WI38 (cell line): Measurements from ENCODE around the gene SUV39H1.

Experiments
- H3K4me3 ChIP-seq: 2 replicates; pipeline ENCODE4 v1.5.1; 2011; ENCODE audit warnings: low read depth, mild to moderate bottlenecking, control low read depth, low read length
- CTCF ChIP-seq: IDR thresholded peaks from 2 replicates; pipeline ENCODE4 v1.5.1; 2012; ENCODE audit warnings: low read depth, mild to moderate bottlenecking, control low read depth, low read length

Gene SUV39H1

GRCh38 chrX:48752498-48752897 lies 56.0 kb downstream of the SUV39H1 start:
- no peak overlapping the region for H3K4me3 ChIP-seq
- TF ChIP-seq CTCF = no peak

DNA sequence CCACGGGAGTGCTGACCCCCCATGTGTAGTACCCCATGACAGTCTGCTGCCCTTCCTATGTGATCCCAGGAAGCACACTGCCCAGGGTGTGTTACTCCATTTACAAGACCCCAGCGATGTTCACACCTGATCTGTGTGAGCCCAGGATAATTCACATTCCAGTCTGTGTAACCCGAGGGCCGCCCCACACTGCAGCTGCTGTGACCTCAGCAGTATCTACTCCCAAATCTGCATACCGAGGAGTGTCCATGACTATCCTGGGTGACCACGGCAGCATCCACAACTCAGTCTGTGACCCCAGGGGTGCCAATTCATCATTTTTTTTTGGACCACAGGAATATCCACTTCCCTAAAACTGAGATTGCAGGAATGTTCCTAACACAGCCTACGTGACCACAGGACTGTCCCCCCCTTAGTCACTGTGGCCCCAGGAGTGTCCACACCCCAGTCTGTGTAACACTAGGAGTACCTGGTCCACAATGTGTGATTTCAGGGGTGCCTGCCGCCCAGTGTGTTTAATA lies 57.2 kb downstream of the SUV39H1 start:
- no peak overlapping the region for H3K4me3 ChIP-seq
- no peak for TF ChIP-seq CTCF

- no peak for TF ChIP-seq CTCF
- H3K4me3 ChIP-seq = no peak overlapping the region
Measured at GRCh38 chrX:48754238-48754637, 57.7 kb downstream of the SUV39H1 start.
